RKO (cell line): ENCODE measurements around the gene RXFP1.
A peak's percentile ranks its signal among the peaks of the same experiment; 100 is the strongest.
"Not testable (repeated sequence)": the region's sequence is repeated elsewhere in the genome, so short reads cannot be mapped to it uniquely, and the experiment has no call there.

Experiments used
- DNase-seq: peaks from one replicate; pipeline ENCODE4 v3.0.0-alpha.2; 2016; ENCODE audit warnings: low spot score

The RXFP1 gene

DNA sequence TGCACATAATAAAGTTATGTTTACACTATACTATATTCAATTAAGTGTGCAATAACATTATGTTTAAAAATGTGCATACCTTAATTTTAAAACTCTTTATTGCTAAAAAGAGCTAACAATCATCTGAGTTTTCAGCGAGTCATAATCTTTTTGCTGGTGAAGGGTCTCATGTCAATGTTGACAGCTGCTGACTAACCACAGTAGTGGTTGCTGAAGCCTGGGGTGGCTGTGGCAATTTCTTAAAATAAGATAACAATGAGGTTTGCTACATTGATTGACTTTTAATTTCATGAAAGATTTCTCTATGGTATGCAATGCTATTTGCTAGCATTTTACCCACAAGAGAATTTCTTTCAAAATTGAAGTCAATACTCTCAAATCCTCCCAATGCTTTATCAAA lies 91.4 kb downstream of the RXFP1 start:
- DNase-seq = no peak

DNA sequence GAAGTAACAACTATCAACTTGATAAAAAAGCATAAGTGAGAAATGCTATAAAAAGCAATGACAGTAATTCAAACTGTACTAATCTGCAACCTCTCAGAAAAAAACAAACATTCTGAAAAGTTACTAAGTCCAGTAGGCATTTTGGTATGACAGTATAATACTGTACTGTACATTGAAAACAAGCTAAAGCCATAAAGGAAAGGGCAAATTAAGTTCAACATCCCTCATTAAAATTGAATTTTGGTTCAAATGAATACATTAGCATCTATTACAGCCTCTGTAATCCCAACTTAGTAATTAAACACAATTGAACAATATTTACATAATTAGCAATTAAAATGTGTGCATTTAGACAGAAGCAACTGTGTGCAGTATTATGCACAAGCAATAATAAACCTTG lies 96.3 kb downstream of the RXFP1 start:
- no peak for DNase-seq

DNA sequence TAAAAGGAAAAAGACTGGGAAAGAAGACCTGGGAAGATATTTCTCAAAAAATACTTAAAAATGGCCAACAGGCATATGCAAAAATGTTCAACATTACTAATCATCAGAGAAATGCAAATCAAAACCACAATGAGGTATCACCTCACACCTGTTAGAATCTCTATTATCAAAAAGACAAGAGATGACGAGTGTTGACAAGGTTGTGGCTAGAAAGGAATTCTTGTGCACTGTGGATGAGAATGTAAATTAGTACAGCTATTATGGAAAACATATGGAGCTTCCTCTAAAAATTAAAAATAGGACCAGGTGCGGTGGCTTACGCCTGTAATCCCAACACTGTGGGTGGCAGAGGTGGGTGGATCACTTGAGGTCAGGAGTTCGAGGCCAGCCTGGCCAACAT lies 100.0 kb downstream of the RXFP1 start:
- DNase-seq = no peak

DNA sequence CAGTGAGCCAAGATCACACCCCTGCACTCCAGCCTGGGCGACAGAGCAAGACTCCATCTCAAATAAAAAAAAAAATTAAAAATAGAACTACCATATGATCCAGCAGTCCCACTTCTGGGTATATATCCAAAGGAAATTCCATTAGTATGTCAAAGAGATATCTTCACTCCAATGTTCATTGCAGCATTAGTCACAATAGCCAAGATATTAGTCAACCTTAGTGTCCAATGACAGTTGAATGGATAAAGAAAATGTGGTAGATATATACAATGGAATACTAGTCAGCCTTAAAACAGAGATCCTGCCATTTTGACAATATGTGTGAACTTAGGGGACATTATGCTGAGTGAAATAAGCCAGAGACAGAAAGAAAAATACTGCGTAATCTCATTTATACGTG lies 100.6 kb downstream of the RXFP1 start:
- no peak for DNase-seq

DNA sequence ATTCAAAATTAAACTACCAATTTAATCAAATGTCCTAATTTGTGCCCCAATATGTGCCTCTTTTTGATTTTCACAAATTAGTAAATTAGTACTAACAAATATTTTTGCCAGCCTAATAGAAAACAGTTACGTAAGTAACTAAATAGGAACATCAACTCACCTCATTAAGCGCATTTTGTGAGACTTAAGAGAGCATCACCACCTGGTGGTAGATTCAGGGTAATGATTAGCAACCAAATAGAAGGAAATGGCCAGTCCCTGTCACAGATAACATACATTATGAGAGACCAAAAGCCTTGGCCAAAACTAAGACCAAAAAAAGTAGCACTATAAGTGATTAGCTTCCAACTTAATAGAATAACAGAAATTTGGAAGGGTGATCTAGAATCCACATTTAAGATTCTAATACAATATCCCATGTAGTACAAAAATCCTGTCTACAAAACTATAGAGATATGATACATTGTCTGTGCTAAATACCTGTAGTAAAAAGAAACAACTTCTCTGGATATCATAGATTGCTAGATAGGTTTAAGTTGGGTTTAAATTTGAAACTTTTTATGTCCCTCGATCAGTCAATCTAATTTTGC lies 103.3 kb downstream of the RXFP1 start:
- DNase-seq = peak; percentile 74

DNA sequence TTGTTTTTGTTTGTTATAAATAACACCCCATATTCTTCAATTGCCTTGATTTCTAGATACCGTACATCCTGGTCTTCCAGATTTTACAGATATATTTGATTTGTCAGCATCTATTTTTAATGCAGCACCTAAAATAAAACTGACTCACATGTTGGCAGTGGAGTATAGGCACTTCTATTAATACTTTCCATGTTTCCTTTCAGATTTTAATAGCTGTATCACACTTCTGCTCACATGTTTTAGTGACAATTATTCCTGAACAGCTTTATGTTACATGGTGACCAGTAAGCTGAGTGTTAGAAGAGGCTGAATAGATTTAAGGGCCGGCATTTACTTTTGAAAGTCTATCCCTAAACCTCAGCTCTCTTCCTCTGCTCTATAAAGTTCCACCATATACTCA lies 103.9 kb downstream of the RXFP1 start:
- DNase-seq = no peak

DNA sequence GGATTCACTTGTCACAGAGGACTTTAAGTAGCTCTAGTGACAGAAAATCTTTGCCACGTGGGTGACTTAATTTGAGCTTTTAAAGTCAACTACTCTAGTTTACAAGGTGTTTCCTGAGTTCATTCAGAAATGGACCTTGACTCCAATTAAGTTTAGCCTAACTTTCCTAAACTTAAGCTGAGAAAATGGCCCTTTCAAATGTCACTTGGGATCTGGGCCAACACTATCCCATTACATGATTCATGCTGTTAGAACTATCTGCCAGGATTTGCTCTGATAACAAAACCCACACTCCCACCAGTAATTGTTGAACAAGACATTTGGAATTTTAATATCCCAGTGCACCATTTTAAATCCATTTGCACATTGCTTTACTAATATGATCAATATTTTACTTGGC lies 109.2 kb downstream of the RXFP1 start:
- DNase-seq = no peak

DNA sequence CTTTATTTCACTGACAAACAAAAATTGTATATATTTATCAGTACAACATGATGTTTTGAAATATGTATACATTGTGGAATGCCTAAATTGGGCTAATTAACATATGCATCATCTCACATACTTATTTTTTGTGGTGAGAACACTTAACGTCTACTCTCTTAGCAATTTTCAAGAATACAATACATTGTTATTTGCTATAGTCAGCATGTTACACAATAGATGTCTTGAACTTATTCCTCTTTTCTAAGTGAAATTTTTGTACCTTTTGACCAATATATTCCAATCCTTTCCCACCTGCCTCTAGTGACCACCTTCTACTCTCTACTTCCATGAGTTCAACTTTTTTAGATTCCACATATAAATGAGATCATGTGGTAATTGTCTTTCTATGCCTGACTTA lies 114.9 kb downstream of the RXFP1 start:
- no peak for DNase-seq

DNA sequence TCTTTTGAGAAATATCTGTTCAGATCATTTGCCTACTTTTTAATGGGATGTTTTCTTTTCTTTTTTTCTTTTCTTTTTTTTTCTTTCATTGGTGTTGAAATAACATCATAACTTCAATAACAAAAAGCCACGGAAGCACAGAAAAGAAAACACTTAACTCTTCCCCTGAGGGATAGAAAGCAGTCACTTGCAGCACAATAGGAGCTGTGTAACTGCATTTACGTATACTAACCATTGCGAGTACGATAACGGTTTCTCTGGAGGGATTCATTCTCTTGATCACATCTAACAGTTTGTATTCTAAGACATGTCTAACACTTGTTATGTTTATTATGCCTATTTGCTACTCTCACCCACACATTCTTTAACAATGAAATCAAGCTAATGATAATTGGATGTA lies 122.7 kb downstream of the RXFP1 start:
- DNase-seq = no peak

DNA sequence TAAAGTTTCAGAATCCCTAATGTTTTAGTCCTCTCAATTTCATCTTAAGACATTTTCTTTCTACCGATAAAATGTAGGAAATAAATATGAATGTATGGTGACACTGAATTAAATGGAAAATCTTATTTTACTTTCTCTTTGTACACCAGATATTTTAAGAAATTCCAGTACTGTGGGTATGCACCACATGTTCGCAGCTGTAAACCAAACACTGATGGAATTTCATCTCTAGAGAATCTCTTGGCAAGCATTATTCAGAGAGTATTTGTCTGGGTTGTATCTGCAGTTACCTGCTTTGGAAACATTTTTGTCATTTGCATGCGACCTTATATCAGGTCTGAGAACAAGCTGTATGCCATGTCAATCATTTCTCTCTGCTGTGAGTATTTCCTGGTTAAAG lies 123.1 kb downstream of the RXFP1 start:
- DNase-seq = no peak

DNA sequence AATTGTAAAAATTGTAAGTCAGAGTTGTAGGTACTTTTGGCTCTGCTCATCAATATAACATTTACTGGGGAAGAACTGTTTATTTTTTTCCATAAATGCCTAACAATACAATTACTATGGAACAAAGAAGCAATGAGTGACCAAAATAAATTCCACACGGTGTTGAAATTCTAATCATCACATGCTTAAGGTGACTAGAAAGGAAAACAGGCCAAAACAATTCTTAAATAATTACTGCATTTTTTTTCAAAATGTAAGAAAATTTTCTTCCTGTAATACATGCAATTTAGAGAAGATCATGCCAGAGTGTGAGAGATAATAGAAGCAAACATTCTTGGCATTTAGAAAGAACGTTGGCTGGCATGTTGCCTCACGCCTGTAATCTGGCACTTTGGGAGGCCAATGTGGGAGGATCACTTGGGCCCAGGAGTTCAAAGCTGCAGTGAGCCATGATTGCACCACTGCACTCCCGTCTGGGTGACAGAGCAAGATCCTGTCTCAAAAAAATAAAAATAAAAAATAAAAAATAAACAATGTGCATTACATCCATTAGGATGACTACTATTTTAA lies 127.5 kb downstream of the RXFP1 start:
- DNase-seq = no peak

DNA sequence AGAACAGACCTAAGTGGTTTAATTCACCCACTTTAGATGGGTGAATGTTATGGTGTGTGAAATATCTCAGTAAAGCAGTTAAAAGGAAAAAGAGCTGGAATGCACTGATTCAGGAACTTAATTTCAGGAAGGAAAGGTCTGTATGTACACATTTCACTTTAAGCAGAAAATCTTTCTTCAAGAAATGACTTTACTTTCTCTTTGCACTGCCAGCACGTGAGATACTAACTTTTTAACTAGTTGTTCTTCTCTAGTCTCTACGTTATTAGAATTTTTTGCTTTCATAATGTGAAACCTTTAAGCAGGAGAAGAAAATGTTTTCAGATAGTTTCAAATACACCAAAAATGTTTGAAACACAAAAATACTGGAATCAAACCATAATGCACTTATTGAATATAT lies 131.2 kb downstream of the RXFP1 start:
- DNase-seq = no peak

DNA sequence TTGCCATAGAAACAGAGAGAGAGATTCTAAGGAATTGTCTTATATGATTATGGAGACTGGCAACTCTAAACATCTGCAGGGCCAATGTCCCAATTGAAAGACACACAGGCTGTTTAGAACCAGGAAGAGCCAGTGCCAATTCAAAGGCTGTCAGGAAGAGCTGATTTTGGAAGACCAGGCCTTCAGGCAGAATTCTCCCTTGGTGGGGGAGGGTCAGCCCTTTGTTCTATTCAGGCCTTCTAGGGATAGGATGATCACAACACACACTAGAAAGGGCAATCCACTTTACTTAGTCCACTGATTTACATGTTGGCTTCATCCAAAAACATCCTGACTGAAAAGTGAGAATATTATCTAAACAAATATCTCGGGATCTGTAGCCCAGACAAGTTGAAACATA lies 134.8 kb downstream of the RXFP1 start:
- no peak for DNase-seq

DNA sequence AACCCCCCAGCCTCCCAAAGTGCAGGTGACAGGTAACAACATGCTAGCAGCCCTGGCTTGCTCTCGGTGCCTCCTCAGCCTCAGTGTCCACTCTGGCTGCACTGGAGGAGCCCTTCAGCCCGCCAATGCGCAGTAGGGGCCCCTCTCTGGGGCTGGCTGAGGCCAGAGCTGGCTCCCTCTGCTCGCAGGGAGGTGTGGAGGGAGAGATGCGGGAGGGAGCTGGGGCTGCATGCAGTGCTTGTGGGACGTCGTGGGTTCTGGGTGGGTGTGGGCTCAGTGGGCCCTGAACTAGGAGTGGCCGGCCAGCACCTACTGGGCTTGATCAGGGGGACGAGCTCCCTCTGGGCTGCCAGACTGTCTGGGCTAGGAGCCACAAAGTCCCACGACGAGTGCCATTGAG lies 135.6 kb downstream of the RXFP1 start:
- DNase-seq = no peak

DNA sequence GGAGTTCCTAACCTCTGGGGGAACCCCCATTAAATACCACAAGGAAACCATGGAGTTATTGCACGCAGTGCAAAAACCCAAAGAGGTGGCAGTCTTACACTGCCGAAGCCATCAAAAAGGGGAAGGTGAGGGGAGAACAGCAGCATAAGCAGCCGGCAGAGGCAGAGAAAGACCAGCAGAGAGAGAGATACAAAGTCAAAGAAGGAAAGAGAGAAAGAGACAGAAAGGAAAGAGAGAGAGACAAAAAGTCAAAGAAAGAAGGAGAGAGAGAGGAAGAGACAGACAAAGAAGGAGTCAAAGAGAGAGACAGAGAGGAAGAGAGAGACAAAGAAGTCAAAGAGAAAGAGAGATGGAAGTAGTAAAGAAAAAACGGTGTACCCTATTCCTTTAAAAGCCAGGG lies 141.6 kb downstream of the RXFP1 start:
- not testable (repeated sequence) for DNase-seq

DNA sequence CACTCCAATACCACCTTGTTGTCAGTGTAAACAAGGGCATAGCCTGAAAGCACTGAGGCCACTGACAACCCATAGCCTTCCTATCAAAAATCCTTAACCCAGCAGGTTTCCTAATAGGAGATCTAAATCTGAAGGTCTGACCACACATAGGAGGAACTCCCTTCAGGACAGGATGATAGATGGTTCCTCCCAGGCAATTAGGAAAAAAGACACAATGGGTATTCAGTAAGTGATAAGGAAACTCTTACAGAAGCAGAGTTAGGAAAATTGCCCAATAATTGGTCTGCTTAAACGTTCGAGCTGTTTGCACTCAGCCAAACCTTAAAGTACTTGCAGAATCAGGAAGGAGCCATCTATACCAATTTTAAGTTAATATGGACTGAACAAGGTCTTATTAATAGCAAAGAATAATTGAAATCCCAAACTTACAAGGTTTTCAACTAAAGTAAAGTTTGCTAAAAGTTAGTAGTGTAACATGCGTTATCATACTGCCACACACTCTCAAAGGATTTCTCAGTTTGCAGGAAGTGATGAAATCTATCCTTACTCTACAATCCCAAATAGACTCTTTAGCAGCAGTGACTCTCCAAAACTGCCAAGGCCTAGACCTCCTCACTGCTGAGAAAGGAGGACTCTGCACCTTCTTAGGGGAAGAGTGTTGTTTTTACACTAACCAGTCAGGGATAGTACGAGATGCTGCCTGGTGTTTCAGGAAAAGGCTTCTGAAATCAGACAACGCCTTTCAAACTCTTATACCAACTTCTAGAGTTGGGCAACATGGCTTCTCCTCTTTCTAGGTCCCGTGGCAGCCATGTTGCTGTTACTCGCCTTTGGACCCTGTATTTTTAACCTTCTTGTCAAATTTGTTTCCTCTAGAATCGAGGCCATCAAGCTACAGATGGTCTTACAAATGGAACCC lies 142.3 kb downstream of the RXFP1 start:
- DNase-seq = not testable (repeated sequence)

DNA sequence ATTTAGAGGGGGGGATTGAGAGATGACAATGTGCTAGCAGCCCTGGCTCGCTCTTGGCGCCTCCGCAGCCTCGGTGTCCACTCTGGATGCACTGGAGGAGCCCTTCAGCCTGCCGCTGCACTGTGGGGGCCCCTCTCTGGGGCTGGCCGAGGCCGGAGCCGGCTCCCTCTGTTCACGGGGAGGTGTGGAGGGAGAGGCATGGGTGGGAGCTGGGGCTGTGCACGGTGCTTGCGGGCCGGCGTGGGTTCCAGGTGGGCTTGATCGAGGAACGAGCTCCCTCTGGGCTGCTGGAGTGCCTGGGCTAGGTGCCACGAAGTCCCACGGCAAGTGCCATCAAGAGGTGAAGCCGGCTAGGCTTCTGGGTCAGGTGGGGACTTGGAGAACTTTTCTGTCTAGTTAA lies 143.1 kb downstream of the RXFP1 start:
- no peak for DNase-seq

DNA sequence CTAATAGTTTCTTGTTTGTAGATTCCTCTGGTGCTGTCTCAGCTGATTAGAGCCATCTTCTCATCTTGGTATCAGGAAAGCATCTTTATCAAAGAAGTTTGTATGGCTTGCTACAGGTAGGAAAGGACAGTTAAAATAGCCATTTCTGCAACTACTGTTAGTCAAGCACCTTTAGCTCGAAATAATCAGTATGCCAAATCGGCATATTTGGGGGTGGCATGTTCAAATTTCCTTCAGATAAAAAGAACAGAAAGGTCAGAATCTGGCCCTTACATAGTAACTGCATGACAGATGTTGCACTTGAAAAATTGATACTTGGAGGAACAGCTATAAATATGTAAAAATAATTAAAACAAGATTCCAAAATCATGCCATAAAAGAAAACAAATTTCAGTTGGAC lies 145.2 kb downstream of the RXFP1 start:
- no peak for DNase-seq

DNA sequence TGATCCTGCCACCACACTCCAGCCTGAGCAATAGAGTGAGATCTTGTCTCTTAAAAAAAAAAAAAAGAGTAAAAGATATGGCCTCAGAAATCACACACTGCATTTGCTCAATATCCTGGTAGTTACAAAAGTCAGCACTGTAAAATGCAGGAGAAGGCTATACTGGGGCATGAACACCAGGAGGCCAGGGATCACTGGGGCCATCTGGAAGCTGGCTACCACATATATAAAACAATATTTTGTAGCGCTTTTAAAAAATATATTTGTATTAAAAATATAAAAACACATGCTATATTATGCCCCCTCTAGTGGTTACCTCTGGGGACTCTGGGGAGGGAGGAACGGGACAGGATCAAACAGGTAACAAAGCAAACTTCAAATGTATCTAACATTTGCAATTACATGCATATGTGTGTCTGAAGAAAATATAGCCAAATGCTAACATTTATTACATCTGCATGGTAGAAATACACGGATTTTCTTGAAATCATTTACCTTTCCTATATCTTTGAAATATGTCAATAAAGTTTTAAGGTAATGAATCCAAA lies 146.0 kb downstream of the RXFP1 start:
- DNase-seq = peak; percentile 28

DNA sequence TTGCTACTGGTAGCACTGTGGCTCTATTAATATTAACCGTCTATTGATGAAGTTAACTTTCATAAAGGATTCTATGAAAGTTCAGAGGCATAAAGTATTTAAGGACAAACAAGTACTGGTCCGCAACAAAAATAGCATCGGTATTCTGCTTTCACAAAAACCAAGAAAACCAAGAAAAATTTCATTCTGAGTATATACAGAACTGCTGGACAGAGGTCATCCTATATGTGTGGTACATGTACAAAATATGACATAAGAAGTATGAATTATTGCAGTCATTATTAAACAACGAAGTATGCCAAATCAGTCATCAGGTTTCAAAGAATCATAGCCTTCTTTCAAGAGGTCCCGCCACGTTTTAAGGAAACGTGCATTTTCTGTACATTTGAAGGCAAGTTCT lies 147.6 kb downstream of the RXFP1 start:
- no peak for DNase-seq

DNA sequence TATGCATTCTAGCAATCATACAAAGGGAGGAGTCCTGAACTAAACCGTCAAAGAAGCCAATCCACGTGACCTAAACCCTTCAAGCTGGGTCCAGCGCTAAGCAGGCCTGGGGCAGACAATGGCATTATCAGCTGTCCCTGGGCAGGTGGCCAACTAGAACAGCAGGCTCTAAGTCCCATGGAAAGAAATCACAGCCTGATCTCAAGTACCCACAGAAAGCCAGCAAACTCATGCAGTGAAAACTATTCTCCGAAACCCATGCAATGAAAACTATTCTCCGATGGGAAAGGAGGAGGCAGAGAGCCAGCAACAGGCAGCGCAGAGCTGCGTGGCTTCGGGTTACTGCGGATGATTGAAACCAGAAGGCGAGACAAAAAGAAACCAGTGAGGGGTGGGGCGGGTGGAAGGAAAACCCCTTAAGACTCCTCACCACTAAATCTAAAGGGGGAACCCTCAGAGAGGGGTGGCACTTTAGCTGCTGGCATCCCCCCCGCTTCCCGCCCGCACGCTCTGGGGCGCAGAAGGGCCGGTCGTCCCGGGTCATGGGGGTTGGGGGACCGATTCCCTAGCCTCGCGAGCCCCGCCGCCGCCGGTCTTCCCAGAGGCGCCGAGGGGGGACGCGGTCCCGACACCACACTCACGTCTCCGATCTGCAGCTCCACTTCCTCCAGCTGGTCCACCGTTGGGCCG lies 149.4 kb downstream of the RXFP1 start:
- peak; percentile 85 for DNase-seq

DNA sequence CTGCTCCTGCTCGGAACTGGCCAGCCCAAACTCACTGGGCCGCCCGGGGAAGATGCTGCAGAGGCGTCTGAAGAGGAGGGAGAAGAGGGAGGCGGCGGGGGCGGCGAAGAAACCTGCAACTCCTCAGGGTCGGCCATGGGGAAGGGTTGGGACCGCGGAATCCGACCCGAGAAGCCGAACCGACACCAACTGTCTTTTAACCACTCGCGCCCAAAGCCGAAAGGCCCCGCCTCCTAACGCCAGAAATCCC lies 149.9 kb downstream of the RXFP1 start, which contains the start of gene C4orf46:
TSS of gene C4orf46 (minus strand) at position 223 of the 250 bp plus-strand sequence. CDS start at position 137, 86 bp downstream.
- no peak for DNase-seq
